Panc1 (cell line): ENCODE data around the gene APCDD1.

Source experiments
- CTCF ChIP-seq: fragments of 450-650 bp; IDR thresholded peaks from 2 replicates; pipeline ENCODE4 v1.5.1; 2017; ENCODE audit warnings: mild to moderate bottlenecking
- POLR2AphosphoS5 ChIP-seq: IDR thresholded peaks from 2 replicates; pipeline ENCODE4 v1.6.1; 2012; ENCODE audit warnings: mild to moderate bottlenecking, low read depth, low read length, moderate library complexity
- REST ChIP-seq, 2 experiments: IDR thresholded peaks; 2 replicates each; pipeline ENCODE4 v1.6.1; 2011 to 2012; ENCODE audit warnings: low read depth in 2 of 2, control low read depth in 1 of 2, low read length in 1 of 2, mild to moderate bottlenecking in 1 of 2, moderate library complexity in 1 of 2; ENCODE audit not compliant: insufficient read depth in 1 of 2
- SIN3A ChIP-seq: IDR thresholded peaks from 2 replicates; pipeline ENCODE4 v1.6.1; 2012; ENCODE audit warnings: low read depth, mild to moderate bottlenecking, low read length, moderate library complexity, borderline replicate concordance; ENCODE audit not compliant: insufficient read depth
- TCF7L2 ChIP-seq: IDR thresholded peaks from 2 replicates; pipeline ENCODE4 v1.6.1; 2011; ENCODE audit warnings: mild to moderate bottlenecking, low read depth, low read length, inconsistent platforms

GRCh38 chr18:10421859-10422258 is 32.6 kb upstream of the APCDD1 start:
- TF ChIP-seq CTCF: no peak
- no peak for TF ChIP-seq POLR2AphosphoS5
- no peak for TF ChIP-seq TCF7L2
- no peak for TF ChIP-seq REST (IDR thresholded peaks at IDR 0.05; ENCODE audit: insufficient read depth in 1 of 2, low read depth in 2 of 2, low read length in 1 of 2)
- TF ChIP-seq SIN3A: no peak
